Lower leg skin (tissue), 3 donors: ENCODE measurements around the gene SGIP1.

Source experiments
- POLR2A ChIP-seq, 2 donors: fragments of 450-650 bp; IDR thresholded peaks; one replicate each; pipeline ENCODE4 v1.6.1; 2016 to 2017; ENCODE audit warnings: antibody characterized with exemption in 2 of 2, mild to moderate bottlenecking in 1 of 2, moderate library complexity in 1 of 2
- TF ChIP-seq, protein P1 (sequence below), 3 donors: fragments of 450-650 bp; IDR thresholded peaks; one replicate each; pipeline ENCODE4 v1.5.1; 2016; ENCODE audit warnings: antibody characterized with exemption in 3 of 3, mild to moderate bottlenecking in 3 of 3, moderate library complexity in 2 of 3

DNA sequence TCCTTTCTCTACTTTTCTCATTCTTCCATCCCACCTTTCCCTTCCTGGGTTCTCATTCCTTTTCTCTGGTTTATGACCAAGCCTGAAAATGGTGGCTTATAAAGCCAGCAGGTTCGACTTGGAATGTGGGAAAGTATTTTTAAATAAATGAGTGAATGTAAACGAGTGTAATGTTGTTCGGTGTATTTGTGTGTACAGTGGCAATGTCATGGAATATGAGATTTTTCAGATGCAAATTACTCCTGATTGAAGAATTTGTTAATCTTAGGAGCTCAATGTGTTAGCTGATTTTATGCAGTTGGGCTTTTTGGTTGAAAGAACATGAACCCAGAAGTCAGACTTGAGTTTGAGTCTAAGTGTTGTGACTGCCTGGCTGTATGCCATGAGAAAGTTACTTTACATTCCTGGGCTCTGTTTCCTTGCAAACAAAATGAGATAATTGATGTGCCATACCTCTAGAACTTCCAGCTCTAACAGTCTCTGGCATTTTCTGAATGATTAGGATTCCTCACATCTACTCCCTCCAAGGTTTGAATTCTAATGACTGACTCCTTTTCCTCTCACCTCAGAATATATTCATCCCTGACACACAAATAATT, 6.6 kb downstream of the SGIP1 start:
- TF ChIP-seq POLR2A (IDR thresholded peaks at IDR 0.05), result no peak
- TF ChIP-seq, protein P1, sequence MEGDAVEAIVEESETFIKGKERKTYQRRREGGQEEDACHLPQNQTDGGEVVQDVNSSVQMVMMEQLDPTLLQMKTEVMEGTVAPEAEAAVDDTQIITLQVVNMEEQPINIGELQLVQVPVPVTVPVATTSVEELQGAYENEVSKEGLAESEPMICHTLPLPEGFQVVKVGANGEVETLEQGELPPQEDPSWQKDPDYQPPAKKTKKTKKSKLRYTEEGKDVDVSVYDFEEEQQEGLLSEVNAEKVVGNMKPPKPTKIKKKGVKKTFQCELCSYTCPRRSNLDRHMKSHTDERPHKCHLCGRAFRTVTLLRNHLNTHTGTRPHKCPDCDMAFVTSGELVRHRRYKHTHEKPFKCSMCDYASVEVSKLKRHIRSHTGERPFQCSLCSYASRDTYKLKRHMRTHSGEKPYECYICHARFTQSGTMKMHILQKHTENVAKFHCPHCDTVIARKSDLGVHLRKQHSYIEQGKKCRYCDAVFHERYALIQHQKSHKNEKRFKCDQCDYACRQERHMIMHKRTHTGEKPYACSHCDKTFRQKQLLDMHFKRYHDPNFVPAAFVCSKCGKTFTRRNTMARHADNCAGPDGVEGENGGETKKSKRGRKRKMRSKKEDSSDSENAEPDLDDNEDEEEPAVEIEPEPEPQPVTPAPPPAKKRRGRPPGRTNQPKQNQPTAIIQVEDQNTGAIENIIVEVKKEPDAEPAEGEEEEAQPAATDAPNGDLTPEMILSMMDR (IDR thresholded peaks at IDR 0.05), result no peak
